Measurements from ENCODE around the gene INHBB.

INHBB gene

GRCh38 chr2:120346026-120346666 is at the start of gene INHBB:
Gene INHBB, plus strand, starts transcription at chr2:120346136. Its CDS starts 53 bp downstream, at chr2:120346189.
- peak within 1 kb of the TSS in 1 of 11 experiments; percentile 23; a peak in 3 of 22 replicates for H3K27ac ChIP-seq
- no peaks in the 10 kb centered on the region for H3K9me3 ChIP-seq (replicated peaks in 1 of 11)
- peak within 1 kb of the TSS; percentile 87 to 100 (median 100) for H3K4me2 ChIP-seq
- peaks cover 87 to 97% (median 92%) of the 10 kb centered on the region in 11 experiments for H3K27me3 ChIP-seq
- no peaks in the 10 kb centered on the region for H3K36me3 ChIP-seq
- H3K9ac ChIP-seq: peak within 1 kb of the TSS; percentile 21 to 74 (median 58); a peak in 20 of 22 replicates
- peak within 1 kb of the TSS; percentile 61 to 76 (median 68) for H3K4me3 ChIP-seq
- no peak for TF ChIP-seq Cebpa-rat (IDR thresholded peaks at IDR 0.05)
- H3K4me1 ChIP-seq: peaks cover 17 to 54% (median 35%) of the 10 kb centered on the region in 10 experiments; a peak in 19 of 20 replicates
- H4K20me1 ChIP-seq: peaks cover 0 to 82% (median 50%) of the 10 kb centered on the region in 11 experiments; a peak in 20 of 22 replicates

- Histone ChIP-seq H3K4me3 (no peak overlapping the region), H3K36me3 (peaks cover 0 to 92% (median 37%) of the 10 kb centered on the region in 11 experiments; a peak in 16 of 22 replicates), H3K4me2 (no peak overlapping the region)
These were observed 47.6 kb upstream of the INHBB start for GRCh38 chr2:120298173-120298835.

GRCh38 chr2:120299004-120299403 is 46.9 kb upstream of the INHBB start:
- no peak overlapping the region for H3K27ac ChIP-seq
- H3K4me2 ChIP-seq: no peak overlapping the region
- TF ChIP-seq Cebpa-rat (IDR thresholded peaks at IDR 0.05): no peak
- H3K4me3 ChIP-seq: no peak overlapping the region
- H3K9ac ChIP-seq: no peak overlapping the region
- peaks cover 12 to 33% (median 29%) of the 10 kb centered on the region in 10 experiments; a peak in 19 of 20 replicates for H3K4me1 ChIP-seq
- no peaks in the 10 kb centered on the region for H3K27me3 ChIP-seq
- H3K36me3 ChIP-seq: peaks cover 0 to 90% (median 37%) of the 10 kb centered on the region in 11 experiments; a peak in 16 of 22 replicates
- H4K20me1 ChIP-seq: peaks cover 0 to 27% (median 0%) of the 10 kb centered on the region in 11 experiments; a peak in 4 of 22 replicates
- no peaks in the 10 kb centered on the region for H3K9me3 ChIP-seq (replicated peaks in 1 of 11)

More at GRCh38 chr2:120298173-120298835, 47.6 kb upstream of the INHBB start:
- no peak overlapping the region for H3K9ac ChIP-seq
- H3K9me3 ChIP-seq (replicated peaks in 1 of 11): no peaks in the 10 kb centered on the region
- H4K20me1 ChIP-seq: peaks cover 0 to 22% (median 0%) of the 10 kb centered on the region in 11 experiments; a peak in 4 of 22 replicates
- TF ChIP-seq Cebpa-rat (IDR thresholded peaks at IDR 0.05): no peak
- no peak overlapping the region for H3K27ac ChIP-seq
- H3K4me1 ChIP-seq: peaks cover 12 to 35% (median 33%) of the 10 kb centered on the region in 10 experiments; a peak in 19 of 20 replicates
- no peaks in the 10 kb centered on the region for H3K27me3 ChIP-seq

GRCh38 chr2:120299561-120299960 is 46.4 kb upstream of the INHBB start:
- H3K4me1 ChIP-seq: peaks cover 12 to 27% (median 24%) of the 10 kb centered on the region in 10 experiments; a peak in 19 of 20 replicates
- no peak for TF ChIP-seq Cebpa-rat (IDR thresholded peaks at IDR 0.05)

GRCh38 chr2:120300385-120300784 is 45.6 kb upstream of the INHBB start:
- no peak overlapping the region for H3K27ac ChIP-seq
- H3K9ac ChIP-seq: no peak overlapping the region
- H3K36me3 ChIP-seq: peaks cover 0 to 76% (median 25%) of the 10 kb centered on the region in 11 experiments; a peak in 14 of 22 replicates
- H3K4me1 ChIP-seq: peaks cover 14 to 28% (median 24%) of the 10 kb centered on the region in 10 experiments
- H4K20me1 ChIP-seq: peaks cover 0 to 29% (median 0%) of the 10 kb centered on the region in 11 experiments; a peak in 4 of 22 replicates
- no peak overlapping the region for H3K4me3 ChIP-seq
- H3K9me3 ChIP-seq (replicated peaks in 1 of 11): no peaks in the 10 kb centered on the region
- no peaks in the 10 kb centered on the region for H3K27me3 ChIP-seq
- no peak for TF ChIP-seq Cebpa-rat (IDR thresholded peaks at IDR 0.05)
- H3K4me2 ChIP-seq: no peak overlapping the region

More at GRCh38 chr2:120299561-120299960, 46.4 kb upstream of the INHBB start:
- Histone ChIP-seq H3K36me3 (peaks cover 0 to 84% (median 33%) of the 10 kb centered on the region in 11 experiments; a peak in 16 of 22 replicates), H3K27ac (no peak overlapping the region), H3K4me2 (no peak overlapping the region), H3K4me3 (no peak overlapping the region), H4K20me1 (peaks cover 0 to 27% (median 0%) of the 10 kb centered on the region in 11 experiments; a peak in 4 of 22 replicates), H3K9ac (no peak overlapping the region), H3K9me3 (replicated peaks in 1 of 11) (no peaks in the 10 kb centered on the region), H3K27me3 (no peaks in the 10 kb centered on the region)

- peak overlapping the region; percentile 12 to 93 (median 68); a peak in 20 of 22 replicates for H3K4me2 ChIP-seq
- no peaks in the 10 kb centered on the region for H3K9me3 ChIP-seq (replicated peaks in 1 of 11)
- no peak overlapping the region for H3K4me3 ChIP-seq
- no peak overlapping the region for H3K9ac ChIP-seq
- H3K27ac ChIP-seq: no peak overlapping the region
- peaks cover 0 to 67% (median 16%) of the 10 kb centered on the region in 11 experiments; a peak in 13 of 22 replicates for H3K36me3 ChIP-seq
- TF ChIP-seq Cebpa-rat (IDR thresholded peaks at IDR 0.05): no peak
- H3K27me3 ChIP-seq: no peaks in the 10 kb centered on the region
- H4K20me1 ChIP-seq: peaks cover 0 to 32% (median 0%) of the 10 kb centered on the region in 11 experiments; a peak in 4 of 22 replicates
- peaks cover 23 to 36% (median 32%) of the 10 kb centered on the region in 10 experiments for H3K4me1 ChIP-seq
These were observed 44.7 kb upstream of the INHBB start for GRCh38 chr2:120301284-120301683.

GRCh38 chr2:120302301-120302700 is 43.6 kb upstream of the INHBB start:
- H3K36me3 ChIP-seq: peaks cover 0 to 57% (median 9%) of the 10 kb centered on the region in 11 experiments; a peak in 13 of 22 replicates
- peak overlapping the region in 2 of 11 experiments; percentile 1 to 33; a peak in 1 of 22 replicates for H3K27ac ChIP-seq
- H3K4me1 ChIP-seq: peaks cover 24 to 37% (median 32%) of the 10 kb centered on the region in 10 experiments
- peak overlapping the region in 3 of 11 experiments; percentile 0 to 20 (median 12); a peak in 3 of 22 replicates for H3K9ac ChIP-seq
- no peaks in the 10 kb centered on the region for H3K27me3 ChIP-seq
- H3K9me3 ChIP-seq (replicated peaks in 1 of 11): no peaks in the 10 kb centered on the region
- H3K4me2 ChIP-seq: peak overlapping the region; percentile 16 to 93 (median 68); a peak in 20 of 22 replicates
- TF ChIP-seq Cebpa-rat (IDR thresholded peaks at IDR 0.05): no peak
- no peak overlapping the region for H3K4me3 ChIP-seq
- peaks cover 0 to 32% (median 0%) of the 10 kb centered on the region in 11 experiments; a peak in 4 of 22 replicates for H4K20me1 ChIP-seq

- peak overlapping the region in 9 of 11 experiments; percentile 61 to 93 (median 69); a peak in 17 of 22 replicates for H3K4me2 ChIP-seq
- H3K9ac ChIP-seq: peak overlapping the region in 1 of 11 experiments; percentile 25; a peak in 2 of 22 replicates
- H3K9me3 ChIP-seq (replicated peaks in 1 of 11): no peaks in the 10 kb centered on the region
- H3K27ac ChIP-seq: 0 out of 22 replicates have a peak overlapping the region, but pooled peaks of 1 of the 11 experiments have one; percentile 33
- no peak overlapping the region for H3K4me3 ChIP-seq
- H3K27me3 ChIP-seq: no peaks in the 10 kb centered on the region
- peaks cover 0 to 32% (median 0%) of the 10 kb centered on the region in 11 experiments; a peak in 4 of 22 replicates for H4K20me1 ChIP-seq
- H3K4me1 ChIP-seq: peaks cover 24 to 37% (median 33%) of the 10 kb centered on the region in 10 experiments
- H3K36me3 ChIP-seq: peaks cover 0 to 48% (median 4%) of the 10 kb centered on the region in 11 experiments; a peak in 12 of 22 replicates
- no peak for TF ChIP-seq Cebpa-rat (IDR thresholded peaks at IDR 0.05)
These were observed 42.8 kb upstream of the INHBB start for GRCh38 chr2:120303177-120303576.
